GM18511 (cell line): ENCODE results near the gene RNGTT.
"Not testable (repeated sequence)": the region's sequence is repeated elsewhere in the genome, so short reads cannot be mapped to it uniquely, and the experiment has no call there.

Source experiments
- ATAC-seq: cut with Tn5 transposase; IDR thresholded peaks from one replicate; pipeline ENCODE4 v1.9.1; 2021; ENCODE audit warnings: mild to moderate bottlenecking, moderate library complexity; ENCODE audit not compliant: unreplicated experiment

Gene RNGTT

GRCh38 chr6:88823998-88824397, 139.4 kb downstream of the RNGTT start:
- ATAC-seq = no peak

GRCh38 chr6:88815491-88815890, 147.9 kb downstream of the RNGTT start:
- no peak for ATAC-seq

- no peak for ATAC-seq
Measured at GRCh38 chr6:88814909-88815308, 148.5 kb downstream of the RNGTT start.

- no peak for ATAC-seq
Measured at GRCh38 chr6:88813045-88813444, 150.4 kb downstream of the RNGTT start.

GRCh38 chr6:88810701-88811100, 152.7 kb downstream of the RNGTT start:
- ATAC-seq = no peak

GRCh38 chr6:88810089-88810488, 153.3 kb downstream of the RNGTT start:
- no peak for ATAC-seq

- no peak for ATAC-seq
Measured at GRCh38 chr6:88808381-88808780, 155.0 kb downstream of the RNGTT start.

- no peak for ATAC-seq
Measured at GRCh38 chr6:88807622-88808021, 155.8 kb downstream of the RNGTT start.

- ATAC-seq = no peak
Measured at GRCh38 chr6:88806728-88807127, 156.7 kb downstream of the RNGTT start.

- ATAC-seq = no peak
Measured at GRCh38 chr6:88804701-88805100, 158.7 kb downstream of the RNGTT start.

GRCh38 chr6:88785478-88785877, 177.9 kb downstream of the RNGTT start:
- ATAC-seq = no peak

GRCh38 chr6:88780714-88781389, 182.6 kb downstream of the RNGTT start:
- no peak for ATAC-seq

GRCh38 chr6:88775866-88776571, 187.4 kb downstream of the RNGTT start:
- ATAC-seq = no peak

GRCh38 chr6:88768114-88768513, 195.3 kb downstream of the RNGTT start:
- ATAC-seq = not testable (repeated sequence)

GRCh38 chr6:88764081-88764480, 199.3 kb downstream of the RNGTT start:
- ATAC-seq = no peak

GRCh38 chr6:88763160-88763559, 200.3 kb downstream of the RNGTT start:
- no peak for ATAC-seq

- ATAC-seq = peak; percentile 79
Measured at GRCh38 chr6:88761237-88762031, 202.0 kb downstream of the RNGTT start.

GRCh38 chr6:88760091-88760490, 203.3 kb downstream of the RNGTT start:
- no peak for ATAC-seq

GRCh38 chr6:88750936-88751335, 212.5 kb downstream of the RNGTT start:
- no peak for ATAC-seq

- ATAC-seq = no peak
Measured at GRCh38 chr6:88749849-88750248, 213.6 kb downstream of the RNGTT start.

- ATAC-seq = no peak
Measured at GRCh38 chr6:88748141-88748540, 215.3 kb downstream of the RNGTT start.

GRCh38 chr6:88741939-88742338, 221.5 kb downstream of the RNGTT start:
- no peak for ATAC-seq
